ENCODE measurements around the gene BLOC1S1.

BLOC1S1 gene

DNA sequence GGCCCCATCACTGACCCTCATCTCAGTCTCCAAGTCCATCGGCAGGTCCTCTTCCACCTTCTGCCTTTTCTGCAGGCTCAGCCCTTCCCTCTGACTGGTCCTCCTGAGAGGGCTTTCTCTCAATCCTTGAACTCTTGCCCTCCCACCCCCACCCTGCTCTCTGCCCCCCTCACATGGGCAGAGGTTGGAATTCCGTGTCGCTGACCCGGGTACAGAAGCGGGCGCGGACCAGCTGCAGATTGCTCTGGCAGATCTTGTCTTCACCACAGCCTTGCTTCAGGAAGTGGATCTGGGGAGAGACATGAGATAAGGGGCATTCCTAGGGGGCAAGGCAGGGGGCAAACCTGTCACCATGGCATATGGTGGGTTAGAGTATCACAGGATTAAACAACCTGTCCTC, 20.5 kb upstream of the BLOC1S1 start:
- no peak for DNase-seq

- no peak for DNase-seq
These were observed 19.7 kb upstream of the BLOC1S1 start for GRCh38 chr12:55696141-55696540.

- no peak for DNase-seq
These were observed 18.9 kb upstream of the BLOC1S1 start for GRCh38 chr12:55696796-55697462.

DNA sequence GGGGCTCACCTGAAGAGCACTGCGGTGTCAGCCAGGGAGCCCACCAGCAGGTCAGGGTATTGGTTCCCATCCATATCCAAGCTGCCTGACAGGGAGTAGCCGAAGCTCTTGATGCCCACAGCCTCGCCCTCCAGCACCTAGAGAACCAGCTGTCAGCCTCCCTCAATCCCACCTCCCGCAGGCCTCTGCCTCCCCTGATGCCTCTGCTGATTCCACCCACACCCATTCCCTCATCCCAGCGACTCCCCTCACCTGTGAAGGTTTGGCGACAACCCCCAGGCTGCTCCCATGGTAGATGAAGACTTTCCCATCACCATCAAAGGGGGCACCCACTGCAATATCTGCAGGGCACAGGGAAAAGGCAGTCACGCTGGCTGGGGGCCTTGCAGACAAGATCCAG, 18.2 kb upstream of the BLOC1S1 start:
- no peak for DNase-seq

DNA sequence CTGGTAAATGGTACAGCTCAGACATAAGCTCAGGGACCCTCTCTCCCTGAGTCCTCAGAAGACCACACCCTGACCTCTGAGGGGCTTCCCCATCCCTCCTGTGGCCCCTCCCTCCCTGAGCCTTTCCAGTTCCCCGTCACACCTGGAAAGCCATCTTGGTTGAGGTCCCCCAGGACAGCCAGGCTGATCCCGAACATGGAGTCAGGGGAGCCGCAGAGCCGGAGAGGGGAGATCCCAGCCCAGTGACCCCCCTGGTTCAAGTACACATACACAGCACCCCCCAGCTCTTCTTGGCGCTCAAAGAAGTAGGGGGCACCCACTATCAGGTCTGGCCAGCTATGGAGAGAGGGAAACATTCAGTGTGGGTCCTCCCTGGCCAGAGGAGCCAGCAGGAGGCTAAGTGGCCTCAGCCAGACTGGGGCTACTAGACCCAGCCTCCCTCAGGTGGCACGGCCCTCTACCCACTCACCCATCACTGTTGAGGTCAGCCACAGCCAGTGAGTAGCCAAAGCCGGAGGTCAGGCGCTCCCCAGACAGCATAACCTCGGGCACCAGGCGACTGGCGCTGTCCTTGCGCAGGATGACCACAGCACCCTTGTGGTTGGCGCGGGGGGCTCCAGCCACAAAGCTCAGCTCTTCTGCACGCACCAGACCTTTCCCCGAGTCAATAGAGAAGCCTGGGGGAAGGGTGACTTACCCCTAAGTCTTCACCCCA, 17.4 kb upstream of the BLOC1S1 start:
- no peak for DNase-seq

DNA sequence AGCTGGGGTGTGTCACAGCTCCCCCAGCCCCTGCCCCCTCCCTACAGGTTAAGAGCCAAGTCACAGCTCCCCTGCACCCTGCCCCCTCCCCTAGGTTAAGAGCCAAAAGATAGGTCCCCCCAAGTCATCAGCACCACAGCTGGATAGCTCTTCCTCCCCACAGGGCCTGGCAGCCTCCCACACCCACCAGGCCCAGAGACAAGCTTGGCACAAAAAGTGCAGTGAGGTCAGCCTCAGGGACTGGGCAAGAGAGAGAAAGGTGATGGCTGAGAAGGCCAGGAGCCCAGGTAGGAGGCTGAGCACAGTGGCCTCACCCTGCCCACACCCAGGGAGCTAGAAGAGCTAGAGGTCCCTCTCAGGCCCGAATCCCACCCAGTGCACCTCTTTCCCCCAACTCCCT, 16.9 kb upstream of the BLOC1S1 start:
- no peak for DNase-seq

DNA sequence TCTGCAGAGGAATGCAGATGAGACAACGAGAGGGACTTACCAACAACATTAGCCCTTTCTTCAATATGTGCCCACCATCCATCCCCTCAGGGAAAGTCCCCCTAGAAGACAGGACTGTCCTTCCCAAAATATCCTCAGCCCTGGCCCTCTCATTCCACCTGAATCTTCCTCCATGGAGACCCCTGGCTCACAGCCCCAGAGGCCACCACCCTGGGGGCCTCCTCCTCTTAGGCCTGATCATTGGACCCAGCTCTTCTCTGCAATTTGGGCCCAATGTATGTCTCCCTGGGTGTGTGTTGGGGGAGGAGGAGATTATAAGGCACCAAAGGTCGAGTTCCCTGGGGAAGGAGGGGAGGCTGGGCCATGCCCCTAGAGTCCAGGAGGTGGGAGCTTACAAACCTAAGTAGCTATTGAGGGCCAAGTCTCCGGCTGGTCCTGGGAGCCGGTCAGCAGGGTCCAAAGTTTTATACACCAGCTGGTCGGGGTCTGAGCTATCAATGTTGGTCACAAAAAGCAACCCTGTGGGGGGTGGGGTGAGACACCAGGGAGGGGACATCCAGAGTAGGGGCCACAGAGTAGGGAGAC, 16.3 kb upstream of the BLOC1S1 start:
- DNase-seq: no peak

- DNase-seq: no peak
These were observed 15.4 kb upstream of the BLOC1S1 start for GRCh38 chr12:55700255-55701018.

DNA sequence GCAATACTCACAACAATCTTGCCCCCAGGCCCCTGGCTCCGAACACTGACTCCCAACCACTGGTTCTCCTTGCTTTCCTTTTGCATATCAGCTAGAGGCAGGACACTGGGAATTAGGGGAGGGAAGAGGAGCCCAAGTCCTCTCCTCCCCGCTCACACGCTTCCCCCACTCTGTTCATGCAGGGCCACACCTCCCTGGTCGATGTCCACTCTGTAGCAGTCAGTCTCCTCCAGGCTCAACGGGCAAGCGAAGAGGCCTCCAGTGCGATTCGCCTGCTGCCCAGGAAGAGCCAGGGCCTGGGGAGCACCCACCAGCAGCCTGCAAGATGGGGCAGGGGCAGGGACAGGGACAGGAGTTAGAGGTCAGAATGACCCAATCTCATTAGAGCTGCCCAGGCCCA, 13.0 kb upstream of the BLOC1S1 start:
- no peak for DNase-seq

DNA sequence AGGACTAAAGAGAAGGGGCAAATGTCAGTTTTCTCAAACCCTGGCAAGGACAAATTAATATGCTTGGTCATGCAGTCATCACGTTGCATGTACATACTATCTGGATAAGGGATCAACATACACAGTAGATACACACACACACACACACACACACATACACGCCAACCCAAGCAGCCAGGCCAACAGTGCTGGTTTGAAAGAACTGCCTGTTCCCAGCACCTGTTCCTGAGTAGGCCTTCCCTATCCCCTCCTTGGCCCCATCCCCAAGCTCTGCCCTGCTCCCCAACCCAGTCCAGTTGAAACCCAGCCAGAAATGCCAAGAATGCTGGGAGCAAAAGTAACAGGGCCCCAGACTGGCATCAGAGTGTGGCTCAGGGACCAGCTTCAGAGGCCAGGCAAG, 12.6 kb upstream of the BLOC1S1 start:
- no peak for DNase-seq

DNA sequence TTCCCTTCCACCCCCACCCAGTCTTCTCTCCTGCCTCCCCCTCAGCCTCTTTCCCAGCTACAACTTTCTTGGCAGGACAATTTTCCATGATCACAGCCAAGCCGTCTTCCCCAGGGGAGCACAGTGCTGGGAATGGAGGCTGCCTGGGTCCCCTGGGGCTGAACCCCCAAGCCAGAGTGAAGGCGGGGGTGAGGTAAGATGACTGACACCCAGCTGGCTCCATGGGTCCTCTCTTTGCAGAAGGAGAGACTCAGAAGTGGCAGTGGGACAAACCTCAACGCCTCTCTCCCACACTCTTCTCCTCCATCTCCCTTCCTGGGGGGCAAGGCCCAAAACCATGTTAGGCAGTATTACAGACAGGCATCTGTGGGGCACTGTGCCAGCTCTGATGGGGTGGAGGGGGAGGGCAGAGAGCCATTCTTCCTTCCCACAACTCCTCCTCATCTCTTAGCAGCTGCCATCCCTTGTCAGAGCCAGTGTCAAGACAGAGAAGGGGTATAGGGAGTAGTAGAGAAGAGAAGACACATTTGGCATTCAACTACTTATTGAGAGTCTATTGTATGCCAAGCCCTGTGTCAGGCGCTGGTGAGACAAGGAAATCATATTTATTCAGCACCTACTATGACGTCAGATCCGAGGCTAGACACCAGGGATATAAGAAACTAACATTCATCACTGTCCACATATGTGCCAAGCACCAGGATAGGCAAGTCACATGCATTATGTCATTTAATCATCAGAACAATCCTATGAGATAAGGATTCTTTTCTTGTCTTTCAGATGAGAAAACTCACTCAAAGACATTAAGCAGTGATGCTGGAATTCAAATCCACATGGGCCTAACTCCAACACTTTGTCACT, 11.7 kb upstream of the BLOC1S1 start:
- no peak for DNase-seq

- DNase-seq: no peak
These were observed 10.8 kb upstream of the BLOC1S1 start for GRCh38 chr12:55704824-55705718.

DNA sequence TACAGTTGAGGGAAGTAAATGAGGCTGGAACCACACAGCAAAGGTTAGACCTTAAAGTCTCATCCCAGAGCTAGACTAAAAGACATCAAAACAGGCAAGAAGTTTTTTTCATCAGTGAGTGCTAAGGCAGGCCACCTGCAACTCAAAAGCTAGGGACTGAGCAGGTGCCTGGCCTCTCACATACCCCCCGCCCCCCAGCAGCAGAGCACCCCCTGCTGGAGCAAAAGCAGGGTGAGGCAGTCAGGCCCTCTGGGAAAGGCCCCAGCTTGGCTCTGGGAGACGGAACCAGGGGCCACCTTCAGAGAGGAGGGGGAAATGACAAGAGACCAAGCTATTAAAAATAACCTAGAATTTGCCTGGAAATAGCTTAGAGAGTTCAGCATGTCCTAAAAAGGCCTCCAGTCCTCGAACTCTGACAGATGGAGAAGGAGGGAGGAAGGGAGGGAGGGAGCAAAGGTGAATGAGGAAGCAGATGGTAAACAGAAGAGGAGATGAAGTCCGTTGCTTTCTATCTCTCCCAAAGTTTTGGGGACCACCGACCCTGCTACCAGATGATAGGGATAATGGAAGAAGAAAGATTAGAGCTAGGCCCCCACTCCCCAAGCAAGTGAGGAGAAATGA, 10.0 kb upstream of the BLOC1S1 start:
- no peak for DNase-seq

DNA sequence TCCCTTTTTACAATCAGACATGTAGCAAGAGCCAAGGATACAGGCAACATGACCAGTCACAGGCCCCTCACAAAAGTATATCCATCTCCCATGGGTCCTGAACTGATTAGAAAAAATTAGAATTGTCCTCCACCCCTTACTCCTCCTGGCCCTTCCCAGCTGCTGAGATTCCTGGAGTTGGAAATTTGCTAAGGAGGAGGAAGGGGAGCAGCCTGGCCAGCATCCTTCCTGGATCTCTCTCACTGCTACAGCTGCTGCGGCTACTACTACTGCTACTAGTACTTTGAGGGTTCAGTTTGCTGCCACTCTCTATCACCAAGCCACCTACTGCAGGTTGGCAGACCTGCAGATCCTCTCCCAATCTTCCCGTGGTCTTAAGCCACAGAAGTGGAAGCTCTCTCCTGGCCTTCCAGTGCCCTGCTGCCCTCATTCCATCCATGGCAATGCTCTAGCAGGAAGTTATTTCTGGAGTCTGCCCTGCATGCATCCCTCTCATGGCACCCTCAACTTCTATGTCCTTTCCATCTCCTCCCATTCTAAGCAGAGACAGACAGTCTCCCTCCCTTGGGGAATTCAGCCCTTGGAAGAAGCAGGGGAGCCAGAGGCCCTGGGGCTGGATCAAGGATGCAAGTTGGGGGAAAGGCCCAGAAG, 9.2 kb upstream of the BLOC1S1 start:
- no peak for DNase-seq

DNA sequence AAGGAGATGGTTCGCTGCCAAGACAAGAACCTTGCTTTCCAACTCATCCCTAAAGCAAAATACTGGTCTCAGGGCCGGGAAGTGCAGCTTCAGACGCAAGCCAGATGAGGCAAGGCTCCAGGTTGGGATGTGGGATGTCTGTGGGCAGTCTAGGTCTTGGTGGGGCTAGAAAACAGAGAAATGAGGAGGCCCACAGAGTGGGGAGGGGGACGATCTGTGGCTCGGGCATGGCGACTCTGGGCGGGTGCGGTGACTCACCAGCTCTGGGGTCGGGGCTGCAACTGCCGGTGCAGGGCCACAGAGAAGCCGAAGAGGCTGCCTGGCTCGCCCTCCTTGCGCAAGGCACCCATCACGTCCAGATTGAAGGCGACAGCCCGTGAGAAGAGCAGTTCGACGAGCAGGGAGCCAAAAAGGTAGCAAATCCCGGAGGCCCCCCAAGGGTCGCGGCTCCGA, 8.6 kb upstream of the BLOC1S1 start:
- DNase-seq: no peak

- DNase-seq: peak; percentile 83
These were observed 7.8 kb upstream of the BLOC1S1 start, which contains the start of gene ITGA7 for GRCh38 chr12:55707841-55708694. Gene ITGA7 (minus strand): TSS chr12:55707904. CDS start chr12:55707682, 222 bp downstream.

DNA sequence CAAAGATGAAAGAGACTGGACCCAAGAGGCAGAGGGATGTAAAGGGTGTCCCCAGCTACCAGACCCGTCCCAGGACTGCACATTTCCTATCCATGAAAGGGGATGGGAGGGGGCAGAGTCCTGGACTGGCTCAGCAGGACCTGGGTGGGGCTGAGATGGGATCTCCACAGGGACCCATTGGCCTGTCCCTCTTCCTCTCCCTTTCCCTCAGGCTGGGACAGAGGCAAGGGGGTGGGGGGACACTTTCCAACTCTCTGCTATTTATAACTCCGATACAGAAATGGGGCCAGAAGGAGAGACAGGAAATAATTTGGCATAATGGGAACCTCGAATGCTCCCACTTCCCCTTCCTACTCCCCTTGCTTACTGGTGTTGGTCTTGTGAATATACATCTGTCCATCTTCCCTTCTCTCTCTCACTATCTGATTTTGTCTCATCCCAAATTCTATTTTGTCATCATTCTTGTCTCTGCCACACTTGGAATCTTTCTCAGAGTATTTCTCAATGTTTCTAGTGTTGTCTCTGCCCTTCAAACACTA, 7.1 kb upstream of the BLOC1S1 start:
- no peak for DNase-seq

DNA sequence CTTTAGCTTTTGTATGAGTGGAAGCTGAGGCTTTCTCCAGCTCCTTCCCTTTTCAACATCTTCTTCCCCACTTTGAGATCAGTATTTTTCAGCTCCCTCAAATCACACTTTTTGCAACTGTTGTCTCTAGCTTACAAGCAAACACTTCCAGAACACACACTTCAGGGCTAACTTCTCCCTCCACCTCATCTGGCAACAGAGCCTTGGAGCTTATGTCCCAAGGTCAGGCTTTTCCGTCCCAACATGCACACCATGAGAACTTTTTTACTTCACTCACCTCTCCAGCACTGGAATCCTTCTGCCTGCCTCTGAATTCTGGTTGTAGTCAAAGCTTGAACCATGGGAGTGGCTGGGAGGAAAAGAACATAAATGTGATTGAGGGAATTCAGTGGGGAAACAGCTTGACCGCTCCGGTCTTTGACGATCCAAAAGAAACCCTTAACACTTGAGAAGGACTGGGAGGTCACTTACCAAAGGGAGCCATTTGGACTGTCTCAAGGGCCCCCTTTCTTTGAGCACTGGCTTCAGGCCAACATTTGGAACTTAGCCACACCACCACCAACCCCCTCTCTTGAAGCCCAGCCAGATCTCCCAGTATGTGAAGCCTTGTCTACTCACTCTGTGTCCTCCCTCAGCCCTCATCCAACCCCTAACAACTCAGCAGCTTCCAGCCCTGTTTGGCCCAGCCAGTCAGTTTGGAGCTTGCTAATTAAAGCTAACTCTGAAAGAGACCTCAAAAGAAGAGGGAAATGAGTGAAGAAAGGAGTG, 3.9 kb upstream of the BLOC1S1 start:
- DNase-seq: no peak

All from activated CD8-positive, alpha-beta memory T cell treated with anti-CD3 and anti-CD28 coated beads for 24 hours (primary cell).